Measurements from ENCODE around the gene INTS3.

- TF ChIP-seq CTCF (conservative IDR thresholded peaks at IDR 0.05 in 1 of 2, IDR thresholded peaks at IDR 0.05 in 1 of 2; ENCODE audit: low read depth in 1 of 2, low read length in 2 of 2) = no peak
- no peak for TF ChIP-seq EZH2 (IDR thresholded peaks at IDR 0.05; ENCODE audit: low read length, missing control alignments)
These were observed 78.3 kb downstream of the INTS3 start for GRCh38 chr1:153805886-153806719.
